GM21717 (cell line): ENCODE data around the gene ERBB3.
"Not testable (repeated sequence)": the region's sequence is repeated elsewhere in the genome, so short reads cannot be mapped to it uniquely, and the experiment has no call there.

Experiments
- ATAC-seq: cut with Tn5 transposase; IDR thresholded peaks from one replicate; pipeline ENCODE4 v1.9.1; 2021; ENCODE audit warnings: mild to moderate bottlenecking, moderate library complexity; ENCODE audit not compliant: unreplicated experiment

ERBB3 gene

DNA sequence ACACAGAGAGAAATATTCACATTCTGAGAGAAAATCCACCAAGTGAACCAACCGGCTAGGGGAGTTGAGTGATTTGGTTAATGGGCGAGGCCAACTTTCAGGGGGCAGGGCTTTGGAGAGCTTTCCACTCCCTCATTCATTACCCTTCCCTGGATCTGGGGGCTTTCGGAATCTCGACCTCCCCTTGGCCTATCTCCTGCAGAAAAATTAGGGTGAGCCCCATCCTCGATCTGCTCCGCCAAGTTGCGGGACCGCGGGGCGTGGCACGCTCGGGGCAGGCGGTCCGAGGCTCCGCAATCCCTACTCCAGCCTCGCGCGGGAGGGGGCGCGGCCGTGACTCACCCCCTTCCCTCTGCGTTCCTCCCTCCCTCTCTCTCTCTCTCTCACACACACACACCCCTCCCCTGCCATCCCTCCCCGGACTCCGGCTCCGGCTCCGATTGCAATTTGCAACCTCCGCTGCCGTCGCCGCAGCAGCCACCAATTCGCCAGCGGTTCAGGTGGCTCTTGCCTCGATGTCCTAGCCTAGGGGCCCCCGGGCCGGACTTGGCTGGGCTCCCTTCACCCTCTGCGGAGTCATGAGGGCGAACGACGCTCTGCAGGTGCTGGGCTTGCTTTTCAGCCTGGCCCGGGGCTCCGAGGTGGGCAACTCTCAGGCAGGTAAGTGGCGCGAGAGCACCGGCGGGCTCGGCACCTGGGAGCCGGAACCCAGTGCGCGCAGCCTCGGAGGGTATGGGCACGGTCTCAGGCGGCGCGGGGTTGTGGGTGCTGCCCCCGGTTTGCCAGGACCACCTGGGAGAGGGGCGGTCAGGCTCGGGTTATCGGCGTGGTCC, at the start of gene ERBB3:
ERBB3 (plus strand) TSS at position 443 of the 833 bp plus-strand sequence; CDS start at position 579, 136 bp downstream.
- ATAC-seq, result peak; percentile 51

DNA sequence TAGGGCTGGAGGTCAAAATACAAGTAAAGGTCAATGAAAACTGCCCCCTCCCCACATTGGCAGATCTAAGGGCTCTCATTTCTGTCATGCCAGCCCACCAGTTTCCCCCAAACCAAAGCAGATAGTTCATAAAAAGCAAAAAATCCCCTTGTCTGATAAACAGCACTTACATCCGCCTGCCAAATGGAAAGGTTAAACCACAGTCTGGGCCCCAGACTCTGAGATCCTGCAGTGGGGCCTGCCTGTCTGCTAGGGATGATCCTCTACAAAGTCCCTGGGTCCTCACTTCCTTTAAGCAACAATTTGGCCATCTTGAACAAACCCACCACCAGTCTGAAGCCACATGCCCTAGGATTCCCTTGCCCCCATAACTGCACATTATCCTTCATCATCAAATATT, 48.0 kb upstream of the ERBB3 start:
- ATAC-seq, result no peak

DNA sequence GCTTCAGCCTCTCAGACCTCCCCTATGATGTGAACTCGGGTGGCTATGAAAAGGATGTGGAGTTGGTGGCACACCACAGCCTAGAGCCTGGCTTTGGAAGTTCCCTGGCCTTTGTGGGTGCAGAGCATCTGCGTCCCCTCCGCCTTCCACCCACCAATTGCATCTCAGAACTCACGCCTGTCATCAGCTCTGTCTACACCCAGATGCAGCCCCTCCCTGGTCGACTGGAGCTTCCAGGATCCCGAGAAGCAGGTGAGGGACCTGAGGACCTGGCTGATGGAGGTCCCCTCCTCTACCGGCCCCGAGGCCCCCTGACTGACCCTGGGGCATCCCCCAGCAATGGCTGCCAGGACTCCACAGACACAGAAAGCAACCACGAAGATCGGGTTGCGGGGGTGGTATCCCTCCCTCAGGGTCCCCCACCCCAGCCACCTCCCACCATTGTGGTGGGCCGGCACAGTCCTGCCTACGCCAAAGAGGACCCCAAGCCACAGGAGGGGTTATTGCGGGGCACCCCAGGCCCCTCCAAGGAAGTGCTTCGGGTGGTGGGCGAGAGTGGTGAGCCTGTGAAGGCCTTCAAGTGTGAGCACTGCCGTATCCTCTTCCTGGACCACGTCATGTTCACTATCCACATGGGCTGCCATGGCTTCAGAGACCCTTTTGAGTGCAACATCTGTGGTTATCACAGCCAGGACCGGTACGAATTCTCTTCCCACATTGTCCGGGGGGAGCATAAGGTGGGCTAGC, 45.2 kb upstream of the ERBB3 start:
- ATAC-seq, result no peak

DNA sequence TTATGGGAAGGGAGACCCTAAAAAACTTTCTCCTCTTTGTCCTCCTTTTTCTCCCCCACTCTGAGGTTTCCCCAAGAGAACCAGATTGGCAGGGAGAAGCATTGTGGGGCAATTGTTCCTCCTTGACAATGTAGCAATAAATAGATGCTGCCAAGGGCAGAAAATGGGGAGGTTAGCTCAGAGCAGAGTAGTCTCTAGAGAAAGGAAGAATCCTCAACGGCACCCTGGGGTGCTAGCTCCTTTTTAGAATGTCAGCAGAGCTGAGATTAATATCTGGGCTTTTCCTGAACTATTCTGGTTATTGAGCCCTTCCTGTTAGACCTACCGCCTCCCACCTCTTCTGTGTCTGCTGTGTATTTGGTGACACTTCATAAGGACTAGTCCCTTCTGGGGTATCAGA, 42.8 kb upstream of the ERBB3 start:
- ATAC-seq, result no peak

DNA sequence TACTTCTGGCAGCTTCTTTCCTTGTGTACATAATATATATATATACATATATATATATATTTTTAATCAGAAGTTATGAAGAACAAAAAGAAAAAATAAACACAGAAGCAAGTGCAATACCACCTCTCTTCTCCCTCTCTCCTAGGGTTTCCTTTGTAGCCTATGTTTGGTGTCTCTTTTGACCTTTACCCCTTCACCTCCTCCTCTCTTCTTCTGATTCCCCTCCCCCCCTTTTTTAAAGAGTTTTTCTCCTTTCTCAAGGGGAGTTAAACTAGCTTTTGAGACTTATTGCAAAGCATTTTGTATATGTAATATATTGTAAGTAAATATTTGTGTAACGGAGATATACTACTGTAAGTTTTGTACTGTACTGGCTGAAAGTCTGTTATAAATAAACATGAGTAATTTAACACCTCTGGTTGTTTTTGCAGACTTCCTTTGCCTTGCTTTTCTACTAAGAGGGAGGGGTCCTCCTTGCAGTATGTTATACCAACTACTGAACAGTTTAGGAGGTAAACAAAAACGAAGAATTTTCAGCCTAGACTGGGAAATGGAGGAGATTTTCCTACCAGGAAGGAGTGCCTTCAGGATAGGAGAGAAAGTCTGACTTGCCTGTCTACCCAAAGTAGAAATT, 41.8 kb upstream of the ERBB3 start:
- ATAC-seq, result no peak

DNA sequence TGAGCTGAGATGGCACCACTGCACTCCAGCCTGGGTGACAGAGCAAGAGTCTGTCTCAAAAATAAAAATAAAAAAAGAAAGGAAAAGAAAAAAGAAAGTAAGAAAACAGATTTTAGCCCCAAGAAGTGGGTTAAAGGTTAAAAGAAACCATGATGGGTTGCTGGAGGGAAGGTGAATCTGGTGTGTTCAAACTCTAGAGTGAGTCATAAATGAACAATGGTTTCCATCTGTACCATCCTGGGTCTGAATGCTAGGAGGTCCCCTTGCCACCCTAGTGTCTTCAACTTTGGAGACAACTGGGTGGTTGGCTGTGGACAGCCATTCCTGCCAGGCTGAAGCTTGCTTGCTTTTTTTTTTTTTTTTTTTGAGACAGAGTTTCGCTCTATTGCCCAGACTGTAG, 39.8 kb upstream of the ERBB3 start:
- no peak for ATAC-seq

DNA sequence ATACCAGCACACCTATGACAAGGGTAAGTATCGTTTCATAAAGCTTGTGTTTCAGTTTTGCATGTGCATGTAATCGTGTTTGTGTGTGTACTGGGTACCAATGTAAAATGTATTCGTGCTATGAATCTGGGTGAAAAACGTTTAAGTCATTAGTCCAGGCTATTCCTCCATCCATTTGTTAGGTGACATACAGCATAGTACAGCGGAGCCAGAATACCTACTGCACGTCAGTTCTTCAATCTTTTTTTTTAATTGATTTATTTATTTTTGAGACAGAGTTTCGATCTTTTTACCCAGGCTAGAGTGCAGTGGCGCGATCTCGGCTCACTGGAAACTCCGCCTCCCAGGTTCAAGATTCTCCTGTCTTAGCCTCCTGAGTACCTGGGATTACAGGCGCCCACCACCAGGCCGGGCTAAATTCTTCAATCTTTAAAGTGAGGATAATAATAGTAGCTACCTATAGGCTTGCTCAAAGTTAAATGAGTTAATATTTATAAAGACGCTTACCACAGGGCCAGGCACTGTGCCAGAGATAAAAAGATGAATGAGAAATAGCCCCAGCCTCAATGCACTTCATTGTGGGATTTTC, 38.9 kb upstream of the ERBB3 start:
- ATAC-seq, result no peak

DNA sequence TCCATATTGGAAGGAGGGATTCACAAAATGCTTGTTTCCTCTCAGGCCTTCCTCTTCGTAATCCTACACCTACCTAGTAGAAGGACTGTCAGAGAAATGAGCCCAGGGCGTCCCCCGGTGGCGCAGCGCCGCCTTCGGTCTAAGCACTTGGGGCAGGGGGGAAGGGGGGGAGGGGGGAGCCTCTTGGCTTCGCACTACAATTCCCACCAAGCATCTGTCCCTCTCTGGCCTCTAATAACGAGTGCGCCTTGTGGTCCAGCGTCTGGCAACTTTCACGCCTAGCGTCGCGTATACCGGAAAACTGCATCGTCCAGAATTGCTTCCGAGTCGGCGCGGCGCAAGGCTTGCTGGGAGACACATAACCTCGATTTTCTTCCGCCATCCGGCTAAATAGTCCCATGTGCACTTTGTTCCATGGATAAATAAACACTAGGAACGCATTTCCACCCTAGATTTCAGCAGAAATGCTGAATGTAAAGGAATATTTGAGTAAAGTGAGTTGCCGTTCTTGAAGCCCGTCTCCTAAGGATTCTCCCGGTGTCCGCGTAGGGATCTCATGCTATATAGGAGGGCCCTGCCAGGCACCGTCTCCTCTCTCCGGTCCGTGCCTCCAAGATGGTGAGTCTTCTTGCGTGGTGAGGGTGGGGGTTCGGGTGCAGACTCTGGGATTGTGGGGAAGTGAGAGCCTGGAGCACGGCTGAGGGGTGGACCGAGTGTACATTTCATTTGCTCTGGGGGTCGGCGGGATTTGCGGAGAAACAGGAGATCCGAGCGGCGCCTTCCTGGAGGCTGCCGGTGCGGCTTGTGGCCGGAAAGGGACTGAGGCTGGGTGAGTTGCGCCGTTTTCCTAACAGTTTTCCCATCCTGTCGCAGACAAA, 38.2 kb upstream of the ERBB3 start, which contains the start of gene RPS26:
RPS26 (plus strand) TSS at position 367 of the 878 bp plus-strand sequence; CDS start at position 616, 249 bp downstream.
- ATAC-seq, result peak; percentile 88

DNA sequence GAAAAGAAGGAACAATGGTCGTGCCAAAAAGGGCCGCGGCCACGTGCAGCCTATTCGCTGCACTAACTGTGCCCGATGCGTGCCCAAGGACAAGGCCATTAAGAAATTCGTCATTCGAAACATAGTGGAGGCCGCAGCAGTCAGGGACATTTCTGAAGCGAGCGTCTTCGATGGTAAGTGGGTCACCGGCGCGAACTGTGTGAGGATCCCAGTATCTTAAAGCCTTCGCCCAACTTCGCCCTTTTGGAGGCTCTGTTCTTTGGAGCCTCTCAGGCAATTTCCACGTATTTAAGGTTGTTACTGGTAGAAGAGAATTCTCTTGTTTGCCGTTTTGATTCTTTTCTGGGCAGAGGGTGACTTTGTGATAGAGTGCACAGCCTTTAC, 37.5 kb upstream of the ERBB3 start:
- not testable (repeated sequence) for ATAC-seq

DNA sequence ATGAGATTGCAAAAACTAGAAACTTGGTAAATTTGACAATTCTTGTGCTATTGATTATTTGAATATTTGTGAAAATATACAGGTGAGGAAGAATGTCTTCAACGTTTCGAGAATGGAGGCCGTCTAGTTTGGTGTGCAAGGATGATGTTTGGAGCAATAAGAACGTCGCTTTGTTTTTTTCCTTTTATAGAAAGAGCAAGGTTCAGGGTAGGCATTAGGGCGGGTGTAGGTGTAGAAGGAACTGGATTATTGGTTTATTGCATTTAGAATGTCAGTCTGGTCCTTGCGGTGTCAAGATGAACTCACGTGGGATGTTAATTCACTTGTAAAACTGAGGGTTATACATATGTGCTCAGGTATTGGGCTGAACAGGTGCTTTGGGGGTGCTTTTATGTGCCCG, 37.1 kb upstream of the ERBB3 start:
- no peak for ATAC-seq

DNA sequence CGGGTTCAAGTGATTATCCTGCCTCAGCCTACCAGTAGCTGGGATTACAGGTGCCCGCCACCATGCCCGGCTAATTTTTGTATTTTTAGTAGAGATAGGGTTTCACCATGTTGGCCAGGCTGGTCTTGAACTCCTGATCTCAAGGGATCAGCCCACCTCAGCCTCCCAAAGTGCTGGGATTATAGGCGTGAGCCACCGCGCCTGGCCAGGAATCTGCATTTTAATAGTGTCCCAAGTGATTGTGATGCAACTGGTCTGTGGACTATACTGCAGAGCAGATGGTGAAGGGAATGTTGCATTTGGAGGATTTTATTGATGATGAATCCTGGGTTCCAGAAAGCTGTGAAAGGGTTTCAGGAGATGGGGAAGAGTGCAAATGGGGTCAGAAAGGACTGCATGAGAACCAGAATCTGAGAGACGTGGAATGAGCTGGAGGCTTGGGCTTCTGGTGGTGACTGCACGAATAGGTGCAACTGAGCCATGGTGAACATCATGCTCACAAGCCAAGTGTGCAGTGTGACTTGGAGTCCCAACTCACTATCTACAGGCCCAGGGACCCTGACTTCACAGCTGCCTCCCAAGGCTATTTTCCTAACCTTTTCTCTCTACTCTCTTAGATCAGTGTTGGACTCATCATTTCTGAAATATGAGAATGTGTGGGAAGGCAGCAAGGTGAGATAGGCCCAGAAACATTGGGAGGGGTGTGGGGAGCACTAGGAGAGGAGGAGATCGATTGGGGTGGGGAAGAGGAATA, 33.8 kb upstream of the ERBB3 start:
- ATAC-seq, result no peak

DNA sequence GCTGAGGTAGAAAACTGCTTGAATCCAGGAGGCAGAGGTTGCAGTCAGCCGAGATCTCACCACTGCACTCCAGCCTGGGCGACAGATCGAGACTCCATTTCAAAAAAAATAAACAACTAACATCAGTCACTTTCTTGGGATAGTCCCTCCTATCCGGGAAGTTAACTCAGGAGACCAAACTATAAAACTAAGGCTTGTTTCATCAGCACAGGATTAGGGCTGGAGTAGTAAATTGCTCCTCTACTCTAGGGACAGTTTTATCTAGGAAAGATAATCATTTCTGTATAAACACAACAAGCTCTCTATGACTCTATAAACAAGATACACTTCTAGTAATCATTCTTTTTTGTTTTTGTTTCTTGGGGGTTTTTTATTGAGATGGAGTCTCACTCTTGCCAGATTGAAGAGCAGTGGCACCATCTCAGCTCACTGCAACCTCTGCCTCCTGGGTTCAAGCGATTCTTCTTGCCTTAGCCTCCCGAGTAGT, 26.5 kb upstream of the ERBB3 start:
- ATAC-seq, result no peak

DNA sequence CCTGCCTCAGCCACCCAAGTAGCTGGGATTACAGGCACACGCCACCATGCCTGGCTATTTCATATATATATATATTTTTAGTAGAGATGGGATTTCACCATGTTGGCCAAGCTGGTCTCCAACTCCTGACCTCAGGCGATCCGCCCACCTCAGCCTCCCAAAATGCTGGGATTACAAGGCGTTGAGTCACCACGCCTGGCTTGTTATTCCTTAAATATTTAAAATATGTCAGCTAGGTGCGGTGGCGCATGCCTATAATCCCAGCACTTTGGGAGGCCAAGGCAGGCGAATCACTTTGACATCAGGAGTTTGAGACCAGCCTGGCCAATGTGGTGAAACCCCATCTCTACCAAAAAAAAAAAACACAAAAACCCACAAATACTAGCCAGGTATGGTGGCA, 20.0 kb upstream of the ERBB3 start:
- not testable (repeated sequence) for ATAC-seq

DNA sequence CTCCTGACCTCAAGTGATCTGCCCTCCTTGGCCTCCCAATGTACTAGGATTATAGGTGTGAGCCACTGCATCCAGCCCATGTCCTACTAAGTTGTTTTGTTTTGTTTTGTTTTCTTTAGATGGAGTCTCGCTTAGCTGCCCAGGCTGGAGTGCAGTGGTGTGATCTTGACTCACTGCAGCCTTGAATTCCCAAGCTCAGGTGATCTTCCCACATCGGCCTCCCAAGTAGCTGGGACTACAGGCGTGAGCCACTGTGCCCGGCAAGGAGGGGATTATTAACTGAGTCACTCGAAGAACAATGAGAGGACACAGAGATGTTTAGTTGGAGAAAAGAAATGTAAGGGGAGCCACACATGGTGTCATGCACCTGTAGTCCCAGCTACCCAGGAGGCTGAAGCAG, 18.0 kb upstream of the ERBB3 start:
- ATAC-seq, result no peak

DNA sequence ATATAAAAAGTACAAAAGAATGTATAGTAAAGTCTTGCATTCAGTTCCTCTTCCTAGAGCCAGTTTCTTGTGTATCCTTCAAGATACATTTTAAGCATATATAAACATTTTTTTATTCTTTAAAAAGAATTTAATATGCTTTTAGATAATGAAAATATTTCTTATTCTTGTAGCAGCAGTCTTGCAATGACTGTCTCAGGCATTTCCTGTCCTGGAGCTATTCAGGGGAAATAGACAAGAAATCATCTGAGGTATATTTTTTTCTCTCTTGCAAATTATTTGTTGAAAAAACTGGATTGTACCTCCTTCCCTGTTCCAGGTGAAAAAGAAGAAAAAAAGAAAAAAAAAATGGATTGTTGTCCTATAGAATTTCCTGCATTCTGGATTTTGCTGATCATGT, 17.0 kb upstream of the ERBB3 start:
- ATAC-seq, result no peak

DNA sequence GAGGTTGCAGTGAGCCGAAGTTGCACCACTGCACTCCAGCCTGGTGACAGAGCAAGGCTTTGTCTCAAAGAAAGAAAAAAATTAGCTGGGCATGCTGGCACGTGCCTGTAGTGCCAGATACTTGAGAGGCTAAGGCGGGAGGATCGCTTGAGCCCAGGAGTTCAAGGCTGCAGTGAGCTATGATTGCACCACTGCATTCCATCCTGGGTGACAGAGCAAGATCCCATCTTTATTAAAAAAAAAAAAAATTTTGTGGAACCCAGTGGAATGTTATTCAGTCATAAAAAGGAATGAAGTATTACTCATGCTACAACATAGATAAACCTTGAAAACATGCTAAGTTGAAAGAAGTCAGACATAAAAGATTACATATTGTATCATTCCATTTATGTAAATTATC, 8.3 kb upstream of the ERBB3 start:
- ATAC-seq, result no peak

DNA sequence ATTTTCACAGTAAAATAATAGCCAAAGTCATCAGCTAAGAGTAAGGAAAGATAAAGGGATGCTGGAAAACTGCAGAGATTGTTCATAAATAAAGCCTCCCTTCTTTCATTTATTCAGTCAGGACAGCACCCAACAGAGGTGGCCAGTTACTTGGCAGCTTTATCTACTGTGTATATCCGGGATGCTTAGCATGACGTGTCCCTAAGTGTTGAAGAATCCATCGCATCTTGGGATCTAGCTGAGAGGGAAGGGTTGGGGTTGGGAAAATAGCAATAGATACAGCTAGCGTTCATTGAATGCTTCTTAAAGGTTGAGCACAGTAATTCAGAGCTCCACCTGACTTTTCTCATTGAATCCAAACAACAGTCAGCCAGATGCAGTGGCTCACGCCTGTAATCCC, 5.6 kb upstream of the ERBB3 start:
- ATAC-seq, result no peak

DNA sequence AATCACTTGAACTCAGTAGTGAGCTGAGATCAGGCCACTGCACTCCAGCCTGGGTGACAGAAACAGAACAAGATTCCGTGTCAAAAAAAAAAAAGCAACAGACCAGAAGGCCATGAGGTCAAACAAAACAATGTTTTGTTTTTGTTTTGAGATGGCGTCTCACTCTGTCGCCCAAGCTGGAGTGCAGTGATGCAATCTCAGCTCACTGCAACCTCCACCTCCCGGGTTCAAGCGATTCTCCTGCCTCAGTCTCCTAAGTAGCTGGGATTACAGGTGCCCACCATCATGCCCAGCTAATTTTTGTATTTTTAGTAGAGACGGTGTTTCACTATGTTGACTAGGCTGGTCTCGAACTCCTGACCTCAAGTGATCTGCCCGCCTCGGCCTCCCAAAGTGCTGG, 2.0 kb upstream of the ERBB3 start:
- ATAC-seq, result not testable (repeated sequence)

DNA sequence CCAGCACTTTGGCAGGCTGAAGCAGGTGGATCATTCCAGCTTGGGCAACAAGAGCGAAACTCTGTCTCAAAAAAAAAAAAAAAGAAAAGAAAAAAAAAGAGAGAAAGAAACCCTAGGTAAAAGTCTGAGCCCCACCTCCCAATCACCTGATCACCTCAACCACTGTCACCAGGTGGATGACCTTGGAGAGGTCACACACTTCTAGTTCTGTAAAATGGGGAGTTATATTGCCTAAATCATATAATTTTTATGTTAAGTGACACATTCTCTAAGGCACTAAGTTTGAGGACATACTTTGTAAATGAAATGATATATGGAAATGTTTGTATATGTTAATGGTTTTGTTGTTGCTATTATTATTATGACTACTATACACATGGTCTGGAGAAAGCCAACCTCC, 1.5 kb upstream of the ERBB3 start:
- no peak for ATAC-seq
